GM18873 (cell line): ENCODE measurements around the gene ITGA2.

Experiments used
- ATAC-seq: cut with Tn5 transposase; IDR thresholded peaks from one replicate; pipeline ENCODE4 v1.9.1; 2021; ENCODE audit warnings: mild to moderate bottlenecking, moderate library complexity, moderate number of reproducible peaks; ENCODE audit not compliant: unreplicated experiment, low FRiP score

ITGA2 gene

DNA sequence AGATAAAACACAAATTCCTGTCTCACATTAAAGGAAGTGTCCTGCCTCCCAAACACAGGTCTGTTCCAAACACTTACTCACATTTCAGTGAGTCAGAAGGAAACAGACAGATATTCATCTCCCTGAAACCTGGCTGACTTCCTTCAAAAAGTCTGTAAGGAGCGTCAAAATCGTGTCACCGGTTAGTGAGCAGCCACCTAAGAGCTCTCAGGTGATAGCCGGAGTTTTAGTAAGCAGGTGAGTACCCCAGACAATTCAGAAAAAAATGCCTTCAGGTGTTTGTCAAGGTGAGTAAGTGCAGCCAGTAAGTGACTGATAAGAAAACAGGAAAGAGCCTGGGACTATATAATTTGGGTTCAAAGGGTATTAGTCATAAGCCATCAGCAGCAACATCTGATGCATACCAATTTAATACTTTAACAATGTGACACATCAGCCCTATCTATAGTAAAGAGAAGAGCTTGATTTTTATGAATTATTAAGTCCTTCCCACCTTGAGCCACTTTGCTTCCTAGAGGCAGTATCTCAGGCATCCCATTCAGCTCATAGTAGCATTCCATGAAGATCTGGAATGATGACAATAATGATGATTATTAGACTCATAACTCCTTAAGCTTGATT lies 1.3 kb upstream of the ITGA2 start:
- no peak for ATAC-seq

DNA sequence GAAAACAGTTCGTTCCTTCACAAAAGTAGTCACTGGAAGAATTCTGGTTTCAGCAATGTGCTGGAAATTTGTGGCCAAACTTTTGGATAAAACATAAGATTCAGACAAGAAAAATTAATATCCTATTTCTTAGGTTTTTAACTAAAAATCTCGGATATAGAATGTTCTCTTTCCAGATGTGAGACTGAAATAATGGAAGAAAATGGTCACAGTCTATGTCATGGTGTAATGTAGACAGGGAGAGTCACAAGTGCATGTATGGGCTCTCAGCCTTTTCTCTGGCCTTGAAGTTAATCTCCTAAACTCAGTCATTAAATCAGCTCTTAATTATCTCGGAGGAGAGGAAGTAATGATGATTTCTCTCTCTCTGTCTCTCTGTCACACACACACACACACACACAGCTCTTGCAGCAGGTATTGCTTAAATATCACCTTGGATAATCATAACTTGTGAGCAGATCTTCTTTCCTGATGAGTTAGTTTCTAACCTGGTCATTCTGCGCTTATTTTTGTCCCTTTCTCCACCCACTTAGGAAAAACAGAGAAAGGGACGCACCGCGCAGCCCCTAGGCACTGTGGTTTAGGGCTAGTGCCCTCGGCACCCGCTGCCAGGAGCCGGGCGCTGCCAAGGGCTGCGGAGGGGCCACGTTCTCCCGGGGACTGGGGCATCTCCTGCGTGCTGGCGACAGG lies 672 bp upstream of the ITGA2 start:
- ATAC-seq = peak; percentile 5

DNA sequence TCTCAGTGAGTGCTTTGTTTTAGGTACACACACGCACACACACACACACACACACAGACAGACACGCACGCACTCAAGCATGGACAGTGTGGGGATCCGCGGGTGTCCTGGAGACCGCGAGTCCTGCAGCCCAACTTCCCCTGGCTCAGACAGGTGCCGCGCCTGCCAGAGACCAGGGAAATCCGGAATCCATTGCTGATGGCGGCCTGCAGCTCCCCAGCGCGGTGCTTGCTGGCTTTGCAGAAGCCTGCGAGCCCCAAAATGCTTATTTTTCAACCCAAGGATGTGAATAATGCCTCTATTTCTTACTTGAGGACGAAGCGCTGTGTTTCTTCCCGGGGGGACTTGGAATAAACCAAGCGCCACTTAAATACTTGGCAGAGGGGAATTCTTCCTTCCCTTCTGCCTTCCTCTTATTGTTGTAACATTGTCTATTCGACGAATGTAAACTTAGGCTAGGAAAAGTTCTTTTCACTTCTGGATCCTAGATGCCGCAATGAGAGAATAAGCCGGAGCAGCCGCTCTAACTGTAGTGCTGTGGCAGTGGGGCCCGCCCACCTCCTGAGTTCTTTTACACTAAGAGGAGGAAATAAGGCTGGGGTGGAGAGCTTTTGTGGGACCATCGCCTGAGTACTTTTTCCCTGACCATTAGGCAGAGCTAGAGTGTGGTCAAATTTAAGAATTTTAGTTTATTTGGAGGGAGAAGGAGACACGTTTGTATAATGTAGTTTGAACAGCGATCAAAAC lies 802 bp downstream of the ITGA2 start:
- peak; percentile 17 for ATAC-seq

DNA sequence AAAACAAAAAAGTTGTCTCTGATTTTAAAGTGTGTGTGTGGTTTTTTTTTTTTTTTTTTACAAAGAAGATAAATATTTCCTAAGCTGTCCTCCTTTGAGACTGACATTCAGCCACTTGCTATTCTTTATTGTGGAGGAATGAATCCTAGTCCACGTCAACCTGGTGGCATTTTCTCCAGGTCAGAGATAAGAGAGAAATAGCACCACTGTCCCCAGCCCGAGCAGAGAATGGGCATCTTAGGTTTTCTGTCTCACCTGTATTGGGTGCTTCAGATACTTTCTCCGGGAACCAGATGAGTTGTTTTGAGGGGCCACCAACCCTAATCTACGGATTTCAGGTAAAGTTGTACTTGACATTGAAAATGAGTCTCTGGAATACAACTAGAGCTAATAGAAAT lies 1.4 kb downstream of the ITGA2 start:
- ATAC-seq = no peak

DNA sequence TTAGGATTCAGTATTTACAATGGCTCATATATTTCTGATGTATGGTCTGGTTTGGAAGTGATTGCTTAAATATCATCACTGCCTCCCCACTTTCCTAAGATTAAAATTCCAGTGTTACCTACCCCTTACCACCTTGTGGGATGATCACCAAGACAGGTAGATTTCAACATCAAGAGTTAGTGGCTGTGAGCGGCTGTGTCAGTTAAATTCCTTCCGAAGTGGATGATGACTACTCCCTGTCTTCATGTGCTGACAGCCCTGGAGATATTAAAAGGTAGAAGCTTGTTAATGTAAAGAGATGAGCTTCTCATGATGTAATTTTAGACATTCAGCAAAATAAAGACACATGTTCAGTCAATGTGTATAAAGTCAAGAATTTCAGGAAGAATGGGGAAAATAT lies 4.2 kb downstream of the ITGA2 start:
- ATAC-seq = no peak

DNA sequence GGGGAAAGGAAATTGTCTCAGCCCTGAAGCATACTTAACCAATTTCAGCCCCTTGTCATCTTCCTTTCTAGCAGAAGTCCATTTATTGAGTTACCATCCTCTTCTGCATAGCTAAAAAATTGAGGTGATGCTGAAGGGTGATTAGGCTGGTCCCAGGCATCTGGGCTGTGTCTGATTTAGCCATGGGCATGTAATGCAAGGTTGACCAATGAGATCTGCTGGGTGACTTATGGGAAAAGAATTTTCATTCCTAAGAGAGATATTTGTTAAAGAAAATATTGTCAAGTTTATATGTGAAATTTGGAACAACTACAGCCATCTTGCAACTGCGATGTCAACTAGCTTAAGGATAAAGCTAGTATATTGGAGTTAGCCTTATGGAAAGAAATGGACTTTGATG lies 5.1 kb downstream of the ITGA2 start:
- no peak for ATAC-seq

DNA sequence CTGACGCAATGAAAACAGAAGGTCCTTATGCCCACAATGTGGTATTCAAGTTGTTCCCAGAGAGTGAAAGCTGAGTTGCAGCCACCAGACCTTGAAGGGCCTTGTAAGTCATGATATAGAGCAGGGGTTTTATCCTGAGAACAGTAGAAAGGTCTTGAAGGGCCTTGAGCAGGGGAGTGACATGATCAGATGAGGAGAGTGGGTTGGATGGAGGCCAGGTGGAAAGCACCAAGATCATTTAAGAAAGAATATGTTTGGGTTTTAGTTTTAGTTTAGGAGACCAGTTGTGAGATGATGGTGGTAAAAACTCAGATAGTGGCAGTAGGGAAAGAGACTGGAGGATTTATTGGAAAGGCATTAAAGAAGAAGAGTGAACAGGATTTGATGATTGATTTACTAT lies 5.9 kb downstream of the ITGA2 start:
- ATAC-seq = no peak

DNA sequence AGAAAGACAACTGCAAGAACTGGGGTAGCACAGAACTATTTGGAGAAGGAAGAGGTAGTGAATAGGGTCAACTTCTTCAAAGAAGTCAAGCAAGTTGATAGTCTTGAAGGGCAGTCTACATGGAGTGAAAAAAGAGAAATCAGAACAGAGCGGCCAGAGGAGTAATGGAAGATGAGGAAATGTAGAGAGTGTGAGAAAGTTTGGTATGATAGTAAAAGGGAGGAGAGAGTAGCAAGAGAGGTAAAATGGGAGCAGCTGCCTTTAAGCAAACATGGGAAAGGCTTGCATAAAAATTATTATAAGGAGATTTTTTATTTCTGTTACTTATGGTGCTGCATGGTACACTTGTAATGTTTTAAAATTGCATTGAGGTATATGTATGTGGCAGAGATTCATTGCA lies 6.8 kb downstream of the ITGA2 start:
- ATAC-seq = no peak

DNA sequence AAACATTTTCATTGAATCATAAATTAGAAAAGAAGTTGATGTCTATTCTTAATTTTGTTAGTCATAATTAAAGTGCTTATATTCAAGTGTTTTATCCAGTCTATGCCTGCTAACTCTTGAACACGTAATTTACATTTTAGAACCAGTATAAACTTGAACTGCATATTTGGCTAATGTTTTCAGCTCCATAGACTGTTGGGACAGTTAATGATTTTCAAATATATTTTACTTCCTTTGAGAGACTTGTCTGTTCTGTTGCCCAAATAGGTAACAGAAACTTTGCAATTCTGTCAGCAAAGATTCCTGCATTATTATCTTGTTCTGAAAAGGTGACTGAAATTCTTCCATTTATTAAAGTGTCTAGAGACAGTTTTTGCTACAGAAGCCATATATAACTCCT lies 7.8 kb downstream of the ITGA2 start:
- no peak for ATAC-seq

DNA sequence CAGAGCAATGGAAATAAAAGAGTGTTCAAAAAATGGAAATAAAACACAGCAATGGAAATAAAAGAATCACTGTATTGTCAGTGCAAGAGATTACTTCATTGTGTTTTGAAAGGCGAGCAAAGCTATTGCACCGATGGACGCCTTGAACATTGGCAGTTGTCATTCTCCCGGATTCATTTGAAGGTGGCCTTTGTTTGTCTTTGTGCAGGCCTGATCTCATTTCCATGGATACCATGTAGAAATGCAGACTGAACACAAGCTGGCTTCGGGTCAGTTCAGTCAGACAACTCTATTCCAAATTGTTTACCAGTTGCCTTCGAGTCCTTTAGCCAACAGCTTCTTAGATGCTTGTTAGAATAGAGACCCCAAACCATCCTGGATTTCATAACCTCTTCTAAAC lies 8.3 kb downstream of the ITGA2 start:
- no peak for ATAC-seq

DNA sequence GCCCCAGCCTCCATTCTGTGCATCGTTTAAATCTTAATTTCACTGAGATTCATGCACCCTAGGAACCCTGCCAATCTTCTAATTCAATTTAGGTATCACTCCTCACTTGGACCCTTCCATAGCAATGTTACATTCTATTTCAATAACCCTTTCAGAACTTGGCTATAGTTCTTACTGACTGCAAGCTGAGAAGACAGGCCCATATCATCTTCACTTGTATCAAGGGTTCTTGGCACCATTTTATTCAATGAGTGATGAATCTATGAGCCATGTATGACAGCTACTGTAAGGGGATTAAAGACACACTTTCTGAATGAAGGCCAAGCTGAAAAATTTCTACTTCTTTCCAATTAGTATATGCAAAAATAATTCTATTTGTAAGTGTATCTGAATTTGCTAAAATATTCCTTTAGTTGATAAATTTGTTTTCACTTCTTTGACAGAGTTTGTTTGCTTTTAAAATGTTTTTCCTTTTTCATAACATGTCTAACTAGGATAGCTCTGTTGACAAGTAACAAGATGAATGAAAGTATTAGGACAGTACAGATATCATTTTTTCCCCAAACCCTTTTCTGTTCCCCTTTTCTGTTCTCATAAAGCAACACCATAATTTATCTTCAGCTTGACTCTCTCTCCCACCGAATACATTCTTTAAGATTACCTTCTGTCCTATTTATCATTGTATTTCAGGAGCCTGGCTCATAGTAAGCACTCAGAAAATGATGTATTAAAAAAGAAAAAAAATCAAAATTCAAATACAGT lies 9.6 kb downstream of the ITGA2 start:
- no peak for ATAC-seq

DNA sequence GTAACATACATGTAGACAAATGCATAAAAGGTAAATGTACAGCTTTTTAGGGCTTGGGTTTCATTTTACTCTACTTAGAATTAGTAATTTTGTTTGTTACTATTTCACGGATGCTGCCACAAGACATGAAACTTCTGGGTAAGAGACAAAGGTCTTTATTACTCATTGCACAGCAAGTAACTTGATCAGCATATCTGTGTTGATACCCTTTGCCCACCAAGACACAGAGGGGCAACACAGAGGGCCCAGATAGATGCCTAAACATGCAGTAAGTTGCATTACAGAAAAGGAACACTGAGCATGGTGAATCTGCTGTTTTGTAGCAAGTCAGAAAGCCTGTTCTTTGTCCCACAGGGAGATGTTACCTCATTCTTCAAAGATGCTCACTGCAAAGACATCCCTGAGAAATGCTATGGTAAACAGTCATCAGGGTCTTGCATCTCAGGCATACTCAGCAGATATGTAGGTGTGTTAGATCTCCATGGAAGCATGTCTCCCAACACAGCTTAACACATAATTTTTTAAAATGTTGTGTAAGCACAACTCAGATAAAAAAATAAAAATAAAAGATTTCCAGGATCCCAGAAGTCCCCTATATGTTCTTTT lies 10.3 kb downstream of the ITGA2 start:
- no peak for ATAC-seq

DNA sequence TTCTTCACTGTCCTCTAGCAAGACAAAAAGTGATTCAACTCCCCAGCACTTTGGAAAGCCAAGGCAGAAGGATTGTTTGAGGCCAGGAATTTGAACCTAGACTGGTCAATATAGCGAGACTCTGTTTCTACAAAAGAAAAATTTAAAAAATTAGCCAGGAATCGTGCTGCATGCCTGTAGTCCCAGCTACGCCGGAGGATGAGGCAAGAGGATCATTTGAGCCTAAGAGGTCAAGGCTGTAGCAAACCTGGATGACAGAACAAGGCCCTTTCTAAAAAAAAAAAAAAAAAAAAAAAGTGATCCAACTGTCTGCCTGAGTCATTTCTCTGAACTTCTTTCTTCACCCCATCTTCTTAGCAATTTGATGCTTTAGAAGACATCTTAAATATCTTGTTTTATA lies 12.4 kb downstream of the ITGA2 start:
- no peak for ATAC-seq

DNA sequence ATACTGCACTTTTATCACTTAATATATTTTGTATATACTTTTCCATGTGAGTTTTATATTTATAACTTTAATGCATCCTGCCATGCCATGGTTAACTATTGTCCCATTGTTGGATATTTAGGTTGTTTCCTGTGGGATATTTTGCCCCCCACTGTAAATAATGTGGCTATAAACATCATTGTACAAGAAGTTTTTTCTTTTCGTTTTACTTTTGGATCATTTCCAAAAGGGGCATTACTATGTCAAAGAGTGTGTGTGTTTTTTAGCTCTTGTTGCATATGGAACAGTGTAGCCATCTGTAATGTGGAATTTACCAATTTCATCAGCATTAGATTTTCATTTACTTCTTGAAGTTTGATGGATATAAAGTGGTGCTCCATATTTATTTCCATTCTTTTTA lies 13.3 kb downstream of the ITGA2 start:
- no peak for ATAC-seq

DNA sequence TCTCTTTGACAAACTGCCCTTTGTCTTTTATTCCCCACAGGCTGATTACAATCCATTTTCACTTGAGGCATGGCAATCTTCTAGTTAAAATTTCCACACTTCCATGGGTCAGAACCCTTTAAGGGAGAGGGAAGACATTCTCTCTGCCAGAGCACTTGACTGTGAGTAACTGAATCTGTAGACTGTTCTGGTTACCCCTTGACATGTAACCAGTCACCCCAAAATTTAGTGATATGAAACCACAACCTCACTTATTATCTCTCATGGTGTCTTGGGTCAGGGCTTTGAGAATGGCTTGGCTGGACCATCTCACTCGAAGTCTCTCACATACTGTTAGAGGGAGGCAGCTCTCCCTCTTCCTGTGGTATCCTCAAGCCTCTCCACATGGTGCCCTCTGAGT lies 14.0 kb downstream of the ITGA2 start:
- ATAC-seq = no peak

DNA sequence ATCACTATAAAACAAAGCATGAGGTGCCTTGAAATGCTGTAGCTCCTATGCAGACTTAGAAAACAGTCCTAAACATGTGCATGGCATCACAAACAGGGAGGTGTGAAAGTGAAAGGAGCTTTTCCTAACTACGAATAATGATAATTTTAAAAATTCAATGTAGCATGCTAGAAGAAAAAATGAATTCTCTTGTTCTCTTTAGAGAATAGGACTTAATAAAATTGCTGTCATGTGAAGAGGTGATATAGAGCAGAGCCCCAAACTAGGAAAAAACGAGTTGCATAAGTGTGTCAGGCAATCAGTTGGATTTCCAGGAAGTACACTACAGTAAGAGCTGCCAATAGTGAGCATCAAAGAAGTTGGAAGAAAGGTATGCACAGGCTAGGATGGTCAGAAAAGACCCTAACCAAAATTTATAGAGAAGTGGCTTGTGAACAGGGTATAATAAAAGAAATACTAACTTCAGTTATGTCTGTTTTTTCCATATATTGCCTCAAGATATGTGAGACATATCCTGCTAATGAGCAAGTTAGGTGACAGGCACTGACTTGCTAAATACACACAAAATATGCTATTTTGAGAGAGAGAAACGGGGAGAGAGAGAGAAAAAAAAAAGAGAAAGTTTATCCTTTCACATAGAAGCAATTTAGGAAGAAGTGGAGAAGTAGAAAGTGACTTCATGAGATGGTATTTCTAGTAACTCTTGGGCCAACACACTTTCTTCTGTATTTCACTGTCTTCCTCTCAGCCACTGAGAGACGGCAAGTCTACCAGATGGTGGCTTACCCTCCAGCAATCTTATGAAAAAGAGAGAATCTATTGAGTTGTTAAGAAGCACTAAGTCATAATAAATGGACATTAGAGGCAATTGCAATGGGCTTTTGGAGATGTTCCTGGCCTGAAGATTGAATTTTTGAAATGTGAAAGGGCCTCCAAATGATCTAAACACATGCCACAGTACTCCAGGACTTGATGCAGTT lies 18.0 kb downstream of the ITGA2 start:
- ATAC-seq = no peak

DNA sequence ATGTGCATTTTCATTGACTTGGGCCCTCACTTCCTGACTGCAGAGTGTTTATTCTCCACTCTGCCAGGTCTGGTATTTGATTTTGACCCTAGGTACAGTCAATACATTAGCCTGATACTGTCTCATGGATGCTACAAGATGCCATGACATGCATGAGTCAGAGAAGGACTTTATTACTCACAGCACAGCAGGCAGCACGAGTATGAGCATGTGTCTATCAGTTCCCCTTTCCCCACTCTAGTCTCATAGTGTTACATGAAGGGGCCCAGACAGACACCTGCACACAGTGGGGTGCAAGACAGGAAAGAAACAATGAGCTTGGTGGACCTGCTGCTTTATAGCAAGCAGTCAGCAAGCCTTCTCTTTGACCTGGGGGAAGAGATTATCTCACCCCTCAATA lies 19.6 kb downstream of the ITGA2 start:
- ATAC-seq = peak; percentile 97

DNA sequence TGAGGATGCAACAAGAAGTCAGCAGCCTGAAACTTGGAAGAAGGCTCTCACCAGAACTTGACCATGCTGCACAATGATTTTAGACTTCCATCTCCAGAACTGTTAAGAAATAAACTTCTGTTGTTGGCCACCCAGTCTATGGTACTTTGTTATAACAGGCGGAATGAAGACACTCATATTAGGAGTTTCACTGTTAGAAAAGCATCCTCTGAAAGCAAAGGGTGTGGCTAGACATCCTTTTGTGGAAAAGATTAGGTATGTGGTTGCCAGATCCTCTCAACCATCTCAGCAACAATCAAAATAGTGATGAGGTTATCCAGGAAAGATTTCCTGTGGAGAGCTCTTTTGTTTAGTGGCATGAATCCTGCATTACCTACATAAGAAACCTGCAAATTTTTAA lies 20.7 kb downstream of the ITGA2 start:
- no peak for ATAC-seq

DNA sequence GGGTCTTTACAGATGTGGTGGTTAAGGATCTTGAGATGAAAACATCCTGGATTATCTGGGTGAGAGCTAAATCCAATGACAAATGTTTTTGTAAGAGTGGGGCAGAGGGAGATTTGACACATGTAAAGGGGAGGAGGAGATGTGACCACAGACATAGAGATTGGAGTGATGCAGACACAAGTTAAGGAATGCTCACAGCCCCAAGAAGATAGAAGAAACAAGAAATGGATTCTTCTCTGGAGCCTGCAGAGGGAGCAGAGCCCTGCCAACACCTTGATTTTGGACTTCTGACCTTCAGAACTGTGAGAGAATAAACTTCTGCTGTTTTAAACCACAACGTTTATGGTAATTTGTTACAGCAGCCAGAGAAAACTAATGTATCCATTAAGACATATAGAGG lies 21.7 kb downstream of the ITGA2 start:
- no peak for ATAC-seq

DNA sequence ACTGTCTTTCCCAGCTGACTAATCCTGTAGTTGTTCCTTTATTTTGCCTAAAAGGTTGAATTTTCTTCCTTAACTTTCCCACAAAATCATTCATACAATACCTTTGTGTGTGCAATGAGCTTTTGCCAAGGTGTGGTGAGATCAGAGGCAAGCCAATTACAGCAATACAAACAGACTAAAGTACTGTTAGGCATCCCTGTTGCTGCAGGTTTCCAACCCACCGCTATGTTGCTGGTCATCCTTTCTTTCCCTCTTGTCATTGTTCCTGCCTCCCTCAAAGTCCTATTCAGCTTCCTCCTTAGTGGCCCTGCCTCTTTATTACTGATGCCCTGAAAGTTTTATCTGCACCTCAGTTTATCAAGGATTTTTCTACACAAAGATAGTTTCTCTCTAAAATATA lies 22.1 kb downstream of the ITGA2 start:
- ATAC-seq = no peak
